Ectodermal cell (in vitro differentiated cells): ENCODE measurements around the gene ATE1.
"Not testable (repeated sequence)": the region's sequence is repeated elsewhere in the genome, so short reads cannot be mapped to it uniquely, and the experiment has no call there.

ENCODE experiments used
- H3K27ac ChIP-seq: 2 replicates; pipeline ENCODE4 v1.7.0; 2013; ENCODE audit warnings: mild to moderate bottlenecking, low read depth, low read length; ENCODE audit not compliant: insufficient read depth, poor library complexity, severe bottlenecking
- H3K27me3 ChIP-seq: 2 replicates; pipeline ENCODE4 v1.7.0; 2013; ENCODE audit warnings: mild to moderate bottlenecking, low read length; ENCODE audit not compliant: insufficient read depth, control insufficient read depth, poor library complexity, severe bottlenecking
- H3K36me3 ChIP-seq: one replicate; pipeline ENCODE4 v1.7.0; 2013; ENCODE audit warnings: low read length; ENCODE audit not compliant: control insufficient read depth, insufficient read depth
- H3K4me1 ChIP-seq: one replicate; pipeline ENCODE4 v1.7.0; 2013; ENCODE audit warnings: low read length; ENCODE audit not compliant: control insufficient read depth, insufficient read depth
- H3K4me3 ChIP-seq: 2 replicates; pipeline ENCODE4 v1.7.0; 2013; ENCODE audit warnings: low read depth, low read length, control low read depth; ENCODE audit not compliant: insufficient read depth
- H3K9me3 ChIP-seq: 2 replicates; pipeline ENCODE4 v1.7.0; 2013; ENCODE audit warnings: mild to moderate bottlenecking, low read length, moderate library complexity; ENCODE audit not compliant: control insufficient read depth
- WGBS, 2 experiments: methylation state at CpG; one replicate each; pipeline ENCODE4 v1.1.7; 2013; ENCODE audit warnings: missing lambda C conversion rate in 2 of 2; 5-methylcytosine and 5-hydroxymethylcytosine counted together

The ATE1 gene

GRCh38 chr10:121774813-121775212, 153.0 kb downstream of the ATE1 start:
- no peak overlapping the region for H3K4me3 ChIP-seq
- H3K27ac ChIP-seq = no peak overlapping the region
- peaks cover 5% of the 10 kb centered on the region for H3K36me3 ChIP-seq
- WGBS, 2 experiments = 92 to 100% methylated on average over 1 of the region's 2 CpGs
- no peaks in the 10 kb centered on the region for H3K27me3 ChIP-seq
- H3K9me3 ChIP-seq = no peaks in the 10 kb centered on the region
- peaks cover 7% of the 10 kb centered on the region for H3K4me1 ChIP-seq

- Histone ChIP-seq H3K27ac (no peak overlapping the region), H3K27me3 (no peaks in the 10 kb centered on the region), H3K36me3 (peaks cover under 1% of the 10 kb centered on the region), H3K4me3 (no peak overlapping the region), H3K4me1 (peaks cover 7% of the 10 kb centered on the region), H3K9me3 (no peaks in the 10 kb centered on the region)
- WGBS, 2 experiments = 91 to 100% methylated on average over 2 to 3 of the region's 3 CpGs
Observed at GRCh38 chr10:121774404-121774803, 153.4 kb downstream of the ATE1 start.

DNA sequence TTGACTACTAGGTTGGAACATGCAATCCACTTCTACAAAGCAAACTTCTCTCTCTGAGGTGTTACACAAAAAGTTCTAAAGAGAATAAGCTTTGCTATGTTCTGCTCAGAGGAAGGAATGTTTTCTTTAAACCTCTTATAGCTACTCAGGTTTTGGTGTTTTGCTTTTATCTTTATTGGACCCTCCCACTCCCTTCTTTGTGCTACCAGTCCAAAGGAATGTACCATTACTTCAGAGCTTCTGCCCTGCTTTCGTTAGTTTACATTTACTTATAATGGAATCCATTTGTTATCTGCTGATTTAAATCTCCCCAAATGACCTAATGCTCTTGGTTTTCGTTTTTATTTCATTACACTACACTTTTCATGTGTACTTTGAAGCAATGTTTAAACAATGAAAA, 154.9 kb downstream of the ATE1 start:
- H3K9me3 ChIP-seq = no peaks in the 10 kb centered on the region
- no peaks in the 10 kb centered on the region for H3K27me3 ChIP-seq
- WGBS, 2 experiments = 94 to 100% methylated on average over 1 to 2 of the region's 2 CpGs
- H3K4me3 ChIP-seq = no peak overlapping the region
- H3K4me1 ChIP-seq = peaks cover 7% of the 10 kb centered on the region
- no peak overlapping the region for H3K27ac ChIP-seq
- H3K36me3 ChIP-seq = no peaks in the 10 kb centered on the region

DNA sequence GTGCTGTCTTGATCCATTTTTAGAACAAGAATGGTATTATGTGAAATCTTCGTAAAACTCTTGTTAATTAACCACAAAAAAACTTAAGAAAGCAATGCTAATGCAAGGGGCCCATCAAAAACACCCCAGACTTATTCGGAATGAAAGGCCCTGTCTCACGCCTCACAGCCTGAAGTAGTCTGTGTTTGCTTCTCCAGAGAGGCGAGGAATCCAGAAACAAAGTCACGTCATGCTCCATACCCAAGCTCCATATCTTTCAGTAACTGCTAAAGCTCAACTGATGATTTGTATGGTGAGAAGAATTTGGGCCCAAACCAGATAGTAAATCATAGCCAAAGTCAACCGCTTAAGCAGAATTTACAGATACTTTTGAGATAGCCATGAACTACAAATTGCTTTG, 155.4 kb downstream of the ATE1 start:
- no peak overlapping the region for H3K27ac ChIP-seq
- WGBS, 2 experiments = 90 to 96% methylated on average over 4 to 6 of the region's 6 CpGs
- H3K4me3 ChIP-seq = no peak overlapping the region
- H3K9me3 ChIP-seq = no peaks in the 10 kb centered on the region
- H3K27me3 ChIP-seq = no peaks in the 10 kb centered on the region
- H3K4me1 ChIP-seq = peaks cover 7% of the 10 kb centered on the region
- no peaks in the 10 kb centered on the region for H3K36me3 ChIP-seq

DNA sequence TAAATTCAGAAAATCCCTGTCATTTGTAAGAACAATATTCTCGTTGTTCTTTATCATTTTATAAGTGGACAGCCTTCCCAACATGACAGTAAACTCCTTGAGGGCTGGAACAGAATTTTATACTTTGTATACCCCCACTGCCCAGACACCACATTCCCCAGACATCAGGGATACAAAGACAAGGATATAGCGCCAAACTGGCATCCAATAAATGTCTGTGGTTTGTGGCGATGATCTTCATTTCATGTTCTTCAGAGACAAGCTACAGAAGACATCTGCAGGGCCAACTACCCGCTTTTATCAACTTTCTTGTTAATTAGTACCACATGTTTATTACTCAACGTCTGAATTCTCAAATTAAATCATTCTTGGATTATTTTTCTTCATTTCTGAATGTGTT, 155.9 kb downstream of the ATE1 start:
- Histone ChIP-seq H3K27me3 (no peaks in the 10 kb centered on the region), H3K4me1 (peaks cover 7% of the 10 kb centered on the region), H3K27ac (no peak overlapping the region), H3K36me3 (no peaks in the 10 kb centered on the region), H3K9me3 (no peaks in the 10 kb centered on the region), H3K4me3 (no peak overlapping the region)
- WGBS, 2 experiments = 98% methylated on average over 4 of the region's 5 CpGs

DNA sequence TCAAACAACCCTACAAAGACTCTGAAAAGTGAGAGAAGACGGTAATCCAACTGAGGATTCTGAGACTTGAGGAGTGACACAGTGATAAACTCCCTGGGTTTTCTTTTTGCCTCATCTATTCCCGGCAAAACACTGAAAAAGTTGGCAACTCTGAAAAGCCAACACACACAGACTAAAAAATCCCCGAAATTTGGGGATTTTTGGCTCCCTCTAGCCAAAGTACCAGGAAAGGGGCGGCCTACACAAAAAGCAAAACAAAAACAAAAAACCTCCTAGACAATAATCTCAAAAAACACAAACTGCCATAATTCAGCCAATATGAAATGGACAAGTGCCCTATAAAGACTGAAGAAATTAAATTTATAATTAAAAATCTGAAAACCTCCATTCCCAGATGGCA, 161.4 kb downstream of the ATE1 start:
- Histone ChIP-seq H3K27me3 (no peaks in the 10 kb centered on the region), H3K4me3 (no peak overlapping the region), H3K9me3 (no peaks in the 10 kb centered on the region), H3K4me1 (no peaks in the 10 kb centered on the region), H3K36me3 (no peaks in the 10 kb centered on the region), H3K27ac (no peak overlapping the region)
- 68 to 75% methylated on average over 4 of the region's 4 CpGs for WGBS, 2 experiments

- whole genome bisulfite sequencing, 2 experiments = 96 to 100% methylated on average over 2 to 4 of the region's 4 CpGs
- no peak overlapping the region for H3K4me3 ChIP-seq
- no peaks in the 10 kb centered on the region for H3K27me3 ChIP-seq
- H3K27ac ChIP-seq = no peak overlapping the region
- H3K9me3 ChIP-seq = no peaks in the 10 kb centered on the region
- H3K36me3 ChIP-seq = no peaks in the 10 kb centered on the region
- H3K4me1 ChIP-seq = no peaks in the 10 kb centered on the region
Observed at GRCh38 chr10:121765204-121765603, 162.6 kb downstream of the ATE1 start.

- WGBS, 2 experiments = 88 to 100% methylated on average over 4 of the region's 5 CpGs
- Histone ChIP-seq H3K27me3 (no peaks in the 10 kb centered on the region), H3K36me3 (no peaks in the 10 kb centered on the region), H3K4me1 (no peaks in the 10 kb centered on the region), H3K4me3 (no peak overlapping the region), H3K27ac (no peak overlapping the region), H3K9me3 (no peaks in the 10 kb centered on the region)
Observed at GRCh38 chr10:121764233-121764942, 163.4 kb downstream of the ATE1 start.

DNA sequence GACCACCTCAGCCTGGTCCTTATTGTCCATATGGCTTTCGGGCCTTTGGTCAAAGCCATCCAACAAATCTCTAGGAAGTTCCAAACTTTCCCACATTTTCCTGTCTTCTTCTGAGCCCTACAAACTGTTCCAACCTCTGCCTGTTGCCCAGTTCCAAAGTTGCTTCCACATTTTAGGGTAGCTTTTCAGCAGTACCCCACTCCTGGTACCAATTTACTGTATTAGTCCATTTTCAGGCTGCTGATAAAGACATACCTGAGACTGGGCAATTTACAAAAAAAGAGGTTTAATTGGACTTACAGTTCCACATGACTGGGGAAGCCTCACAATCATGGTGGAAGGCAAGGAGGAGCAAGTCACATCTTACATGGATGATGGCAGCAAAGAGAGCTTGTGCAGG, 170.6 kb downstream of the ATE1 start:
- not testable (repeated sequence) for H3K27ac ChIP-seq, H3K9me3 ChIP-seq, H3K4me1 ChIP-seq, H3K4me3 ChIP-seq, H3K27me3 ChIP-seq, H3K36me3 ChIP-seq
- WGBS, 2 experiments = 92 to 97% methylated on average over 1 of the region's 1 CpG

GRCh38 chr10:121755496-121755895, 172.3 kb downstream of the ATE1 start:
- H3K27me3 ChIP-seq = not testable (repeated sequence)
- WGBS, 2 experiments = 91 to 96% methylated on average over 2 of the region's 2 CpGs

DNA sequence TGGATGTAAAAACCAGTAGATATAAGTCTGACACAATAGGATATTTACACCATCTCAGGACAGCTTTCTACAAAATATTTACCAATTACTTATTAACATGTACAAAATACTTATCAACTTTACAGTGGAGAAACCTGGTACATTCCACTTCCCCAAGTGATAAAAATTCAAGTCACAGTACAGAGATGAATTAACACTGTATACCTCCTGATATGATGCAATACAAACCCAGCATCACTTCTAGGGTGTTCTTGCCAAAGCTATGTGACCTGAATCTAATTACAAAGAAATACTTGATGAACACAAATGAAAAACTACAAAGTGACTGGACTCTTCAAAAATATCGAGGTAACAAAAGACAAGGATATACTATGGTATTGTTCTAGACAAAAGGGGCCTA, 173.2 kb downstream of the ATE1 start:
- WGBS, 2 experiments = 100% methylated on average over 1 of the region's 1 CpG
- Histone ChIP-seq H3K36me3 (peaks cover 7% of the 10 kb centered on the region), H3K27me3 (no peaks in the 10 kb centered on the region), H3K9me3 (peaks cover 7% of the 10 kb centered on the region), H3K4me1 (no peaks in the 10 kb centered on the region), H3K4me3 (no peak overlapping the region), H3K27ac (no peak overlapping the region)

More at GRCh38 chr10:121755496-121755895, 172.3 kb downstream of the ATE1 start:
- not testable (repeated sequence) for H3K4me3 ChIP-seq, H3K9me3 ChIP-seq, H3K4me1 ChIP-seq, H3K27ac ChIP-seq, H3K36me3 ChIP-seq
